ENCODE results near the gene ACOT12. TPM values are rescaled to one million over a fixed set of nuclear protein-coding genes. Genes with fewer than 3 reads are reported as not detected.

ACOT12 gene
- total and polyA plus RNA-seq, 9 of the 15 experiments (the other 6 are each of a cell fraction or from before 2014, with no cell fraction given): 0.03 TPM; not detected in 8

DNA sequence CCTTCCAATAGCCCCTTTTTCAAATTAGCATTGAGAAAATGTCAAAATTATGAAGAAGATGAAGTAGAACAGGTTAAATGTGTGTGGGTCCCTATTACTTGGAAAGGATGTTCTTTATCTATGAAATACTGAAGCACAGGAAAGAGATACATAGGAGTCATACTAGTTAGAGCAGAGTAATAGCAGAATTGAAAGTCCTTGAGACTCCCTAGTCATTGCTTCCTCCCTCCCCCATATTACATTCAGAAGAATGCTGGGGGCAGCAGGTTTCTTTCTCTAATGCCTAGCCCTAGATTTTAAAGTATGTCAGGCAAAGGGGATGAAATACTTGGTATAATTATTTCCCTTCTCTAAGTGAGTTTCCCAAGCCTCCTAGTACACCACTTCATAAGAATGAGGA lies 88.1 kb downstream of the ACOT12 start:
- in situ Hi-C loops (cut with MboI): no loop called here
- Histone ChIP-seq H3K27me3 (ENCODE audit: control insufficient read depth in 2 of 2, insufficient read depth in 2 of 2, low read length in 2 of 2) (no peaks in the 10 kb centered on the region), H3K27ac (ENCODE audit: extremely low read depth, low read depth, low read length) (no peak overlapping the region), H4K20me1 (replicated peaks; ENCODE audit: control insufficient read depth, insufficient read depth, low read length) (no peaks in the 10 kb centered on the region), H3K4me3 (no peak overlapping the region), H3K36me3 (ENCODE audit: control insufficient read depth, insufficient read depth, low read length) (peaks cover 30% of the 10 kb centered on the region; the same call in 2 of the 3 replicates), H3K9me3 (replicated peaks; ENCODE audit: control insufficient read depth, insufficient read depth, low read depth, low read length) (no peaks in the 10 kb centered on the region), H3K79me2 (ENCODE audit: control insufficient read depth, insufficient read depth, low read length) (peaks cover 31% of the 10 kb centered on the region), H2AFZ (ENCODE audit: low read depth, low read length) (no peak overlapping the region), H3K9me1 (ENCODE audit: control insufficient read depth, insufficient read depth, low read length) (peaks cover 3% of the 10 kb centered on the region), H3K4me2 (ENCODE audit: insufficient read depth, low read length) (no peak overlapping the region), H3K9ac (ENCODE audit: insufficient read depth in 1 of 2, low read depth in 2 of 2, low read length in 2 of 2) (no peak overlapping the region), H3K4me1 (replicated peaks in 1 of 2; ENCODE audit: control insufficient read depth in 2 of 2, insufficient read depth in 2 of 2, low read length in 2 of 2) (peaks cover 0 to 3% of the 10 kb centered on the region in 2 experiments; a peak in 2 of 5 replicates)
- DNase-seq (ENCODE audit: extremely low read depth in 1 of 4, low spot score in 3 of 4) (no peak), FAIRE-seq (no peak), ATAC-seq (no peak)
- no TSS peak for BruUV-seq (replicated peaks)
- POLR2A ChIA-PET: no interaction called here
- intact Hi-C loops (cut with micrococcal nuclease): no loop called here
- CTCF ChIA-PET (ENCODE audit: low intra/inter-chr PET ratio): no interaction called here
- TF ChIP-seq GTF2A2 (tag; IDR thresholded peaks at IDR 0.05) (no peak), PTTG1 (tag; IDR thresholded peaks at IDR 0.05; ENCODE audit: low read depth) (no peak), SREBF1 (IDR thresholded peaks at IDR 0.05; ENCODE audit: borderline replicate concordance, low read depth, low read length) (no peak), MTA2 (IDR thresholded peaks at IDR 0.05; ENCODE audit: low read depth) (no peak), HDAC2 (IDR thresholded peaks at IDR 0.05) (no peak), ZNF124 (CRISPR knock-in tag; IDR thresholded peaks at IDR 0.05) (no peak)
- TF ChIP-seq, protein P1, sequence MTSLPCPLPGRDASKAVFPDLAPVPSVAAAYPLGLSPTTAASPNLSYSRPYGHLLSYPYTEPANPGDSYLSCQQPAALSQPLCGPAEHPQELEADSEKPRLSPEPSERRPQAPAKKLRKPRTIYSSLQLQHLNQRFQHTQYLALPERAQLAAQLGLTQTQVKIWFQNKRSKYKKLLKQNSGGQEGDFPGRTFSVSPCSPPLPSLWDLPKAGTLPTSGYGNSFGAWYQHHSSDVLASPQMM (CRISPR knock-in tag; IDR thresholded peaks at IDR 0.05): no peak
- TF ChIP-seq, protein P2, sequence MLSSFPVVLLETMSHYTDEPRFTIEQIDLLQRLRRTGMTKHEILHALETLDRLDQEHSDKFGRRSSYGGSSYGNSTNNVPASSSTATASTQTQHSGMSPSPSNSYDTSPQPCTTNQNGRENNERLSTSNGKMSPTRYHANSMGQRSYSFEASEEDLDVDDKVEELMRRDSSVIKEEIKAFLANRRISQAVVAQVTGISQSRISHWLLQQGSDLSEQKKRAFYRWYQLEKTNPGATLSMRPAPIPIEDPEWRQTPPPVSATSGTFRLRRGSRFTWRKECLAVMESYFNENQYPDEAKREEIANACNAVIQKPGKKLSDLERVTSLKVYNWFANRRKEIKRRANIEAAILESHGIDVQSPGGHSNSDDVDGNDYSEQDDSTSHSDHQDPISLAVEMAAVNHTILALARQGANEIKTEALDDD (IDR thresholded peaks at IDR 0.05): no peak

Data from K562 (cell line).